D341Med (cell line): ENCODE results near the gene PPP3CB.
"Not testable (repeated sequence)": the region's sequence is repeated elsewhere in the genome, so short reads cannot be mapped to it uniquely, and the experiment has no call there.

Source experiments
- DNase-seq: peaks from one replicate; pipeline ENCODE4 v3.0.0; 2012; ENCODE audit warnings: low spot score

Gene PPP3CB

GRCh38 chr10:73414230-73414945 is 81.4 kb downstream of the PPP3CB start:
- no peak for DNase-seq

GRCh38 chr10:73413528-73414229 is 82.1 kb downstream of the PPP3CB start, which contains the start of gene ANXA7:
Gene ANXA7 (minus strand): TSS chr10:73414058. CDS start chr10:73400856, 13,202 bp downstream.
- peak; percentile 94 for DNase-seq

GRCh38 chr10:73413108-73413527 is 82.7 kb downstream of the PPP3CB start:
- DNase-seq = peak; percentile 49

- no peak for DNase-seq
These were observed 84.9 kb downstream of the PPP3CB start for GRCh38 chr10:73410897-73411296.

GRCh38 chr10:73408978-73409521 is 86.8 kb downstream of the PPP3CB start:
- DNase-seq = no peak

GRCh38 chr10:73408061-73408460 is 87.8 kb downstream of the PPP3CB start:
- no peak for DNase-seq

- no peak for DNase-seq
These were observed 88.3 kb downstream of the PPP3CB start for GRCh38 chr10:73407495-73407894.

GRCh38 chr10:73406846-73407245 is 89.0 kb downstream of the PPP3CB start:
- DNase-seq = no peak

GRCh38 chr10:73405556-73405955 is 90.3 kb downstream of the PPP3CB start:
- DNase-seq = no peak

- no peak for DNase-seq
These were observed 91.1 kb downstream of the PPP3CB start for GRCh38 chr10:73404690-73405089.

- no peak for DNase-seq
These were observed 94.2 kb downstream of the PPP3CB start for GRCh38 chr10:73401636-73402035.

GRCh38 chr10:73399063-73399462 is 96.8 kb downstream of the PPP3CB start:
- DNase-seq = no peak

GRCh38 chr10:73398024-73398423 is 97.8 kb downstream of the PPP3CB start:
- DNase-seq = peak; percentile 23

GRCh38 chr10:73394325-73394724 is 101.5 kb downstream of the PPP3CB start:
- not testable (repeated sequence) for DNase-seq

GRCh38 chr10:73388228-73388627 is 107.6 kb downstream of the PPP3CB start:
- DNase-seq = no peak

GRCh38 chr10:73386583-73386982 is 109.2 kb downstream of the PPP3CB start:
- DNase-seq = no peak
